Keratinocyte (primary cell): ENCODE data around the gene ZBP1.

Experiments used
- CTCF ChIP-seq, 3 experiments: IDR thresholded peaks in 1 of 3; conservative IDR thresholded peaks in 1 of 3; optimal IDR thresholded peaks in 1 of 3; 2 replicates in 2 of 3; 3 replicates in 1 of 3; pipeline versions ENCODE3 to v1.5.1; 2011; ENCODE audit warnings: low read length in 3 of 3, mild to moderate bottlenecking in 3 of 3, moderate library complexity in 2 of 3, control low read depth in 1 of 3, inconsistent platforms in 1 of 3; ENCODE audit not compliant: insufficient read depth in 2 of 3; ENCODE audit errors: extremely low read depth in 1 of 3
- EZH2 ChIP-seq: IDR thresholded peaks from one replicate; pipeline ENCODE4 v1.6.1; 2012; ENCODE audit warnings: inconsistent platforms, mild to moderate bottlenecking, low read length, moderate library complexity

GRCh38 chr20:57557926-57558613 lies 62.2 kb downstream of the ZBP1 start:
- TF ChIP-seq CTCF (optimal IDR thresholded peaks at IDR 0.05 in 1 of 3, IDR thresholded peaks at IDR 0.05 in 1 of 3, conservative IDR thresholded peaks at IDR 0.05 in 1 of 3; ENCODE audit: extremely low read depth in 1 of 3, insufficient read depth in 2 of 3, low read length in 3 of 3) (no peak), EZH2 (no peak)
